Amygdala (tissue), 56 donors: ENCODE results near the gene IDUA.
A peak's percentile ranks its signal among the peaks of the same experiment; 100 is the strongest.

Experiments used
- DNase-seq, 56 donors: peaks; one replicate each; lab custom pipeline; 2025; lab: John Stamatoyannopoulos, UW

IDUA gene

GRCh38 chr4:1012034-1012739 lies 25.3 kb downstream of the IDUA start:
- DNase-seq, result peak in 4 of 56 donors; percentile 22 to 53 (median 38)

GRCh38 chr4:1013225-1014073 lies 26.6 kb downstream of the IDUA start:
- no peak for DNase-seq

- peak in 54 of 56 donors; percentile 35 to 90 (median 75) for DNase-seq
Measured at GRCh38 chr4:1014291-1015167, 27.7 kb downstream of the IDUA start.

GRCh38 chr4:1015179-1015578 lies 28.3 kb downstream of the IDUA start:
- DNase-seq, result peak in 11 of 56 donors; percentile 43 to 76 (median 62)

- DNase-seq, result no peak
Measured at GRCh38 chr4:1015746-1016145, 28.9 kb downstream of the IDUA start.

- DNase-seq, result no peak
Measured at GRCh38 chr4:1017211-1017610, 30.4 kb downstream of the IDUA start.

- no peak for DNase-seq
Measured at GRCh38 chr4:1017706-1018105, 30.9 kb downstream of the IDUA start.

GRCh38 chr4:1018147-1019020 lies 31.5 kb downstream of the IDUA start:
- DNase-seq, result no peak

- no peak for DNase-seq
Measured at GRCh38 chr4:1019320-1019719, 32.5 kb downstream of the IDUA start.

- no peak for DNase-seq
Measured at GRCh38 chr4:1019729-1020470, 33.1 kb downstream of the IDUA start.

GRCh38 chr4:1021386-1022050 lies 34.7 kb downstream of the IDUA start:
- no peak for DNase-seq

- DNase-seq, result no peak
Measured at GRCh38 chr4:1022051-1022738, 35.4 kb downstream of the IDUA start.

- DNase-seq, result no peak
Measured at GRCh38 chr4:1022739-1023066, 35.9 kb downstream of the IDUA start.

- no peak for DNase-seq
Measured at GRCh38 chr4:1023075-1023640, 36.3 kb downstream of the IDUA start.

- DNase-seq, result no peak
Measured at GRCh38 chr4:1023895-1024740, 37.3 kb downstream of the IDUA start.

- DNase-seq, result no peak
Measured at GRCh38 chr4:1024882-1025545, 38.2 kb downstream of the IDUA start.
